ENCODE data around the gene G0S2. TPM values are rescaled to one million over a fixed set of nuclear protein-coding genes. Genes with fewer than 3 reads are reported as not detected.

G0S2 gene
- polyA plus RNA-seq, 1 donor (not counting 4 experiments of a cell fraction or from before 2014, with no cell fraction given), result 46.2 TPM

DNA sequence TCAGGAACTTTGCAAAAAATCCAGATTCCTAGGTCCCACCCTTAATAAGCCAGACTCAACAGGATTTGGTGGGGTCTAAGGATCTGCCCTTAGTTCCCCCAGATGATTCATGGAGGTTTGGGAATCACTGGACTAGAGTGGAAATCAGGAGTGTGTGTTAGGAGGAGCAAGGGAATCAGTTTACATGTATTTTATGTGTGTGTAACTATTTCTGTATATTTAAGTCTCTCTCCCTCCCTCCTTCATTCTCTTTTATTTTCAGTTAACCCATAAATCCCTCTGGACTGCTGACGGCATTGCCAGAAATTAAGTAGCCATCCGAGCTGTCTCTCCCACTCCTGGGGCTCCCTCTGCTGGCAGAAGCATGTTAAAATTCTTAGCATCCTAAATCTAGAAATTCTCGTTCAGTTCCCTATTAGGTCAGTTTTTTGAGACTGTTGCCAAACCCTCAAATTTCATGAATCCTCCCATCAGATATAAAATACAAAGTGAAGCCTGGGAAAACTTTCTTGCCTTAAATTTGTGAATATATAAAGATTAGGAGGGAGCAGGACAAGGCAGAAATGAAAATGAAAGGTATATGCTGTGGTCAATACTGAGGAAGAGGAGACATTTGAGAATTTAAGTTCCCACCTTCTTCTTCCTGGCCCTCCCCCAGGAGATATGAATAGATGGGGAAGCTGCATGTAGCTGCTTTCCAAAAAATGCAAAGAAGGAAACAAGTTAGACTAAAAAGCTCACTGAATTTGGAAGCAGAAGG, 17.7 kb downstream of the G0S2 start:
- Histone ChIP-seq H3K4me2 (ENCODE audit: control insufficient read depth, extremely low read depth, insufficient read depth, low read depth, low read length) (peak overlapping the region; percentile 58), H3K79me2 (ENCODE audit: control insufficient read depth, insufficient read depth, low read length) (no peaks in the 10 kb centered on the region), H3K27me3 (ENCODE audit: control insufficient read depth, extremely low read depth, insufficient read depth, low read length) (no peaks in the 10 kb centered on the region), H3K36me3 (ENCODE audit: control insufficient read depth in 2 of 2, extremely low read depth in 1 of 2, insufficient read depth in 2 of 2, low read length in 2 of 2) (no peaks in the 10 kb centered on the region), H2AFZ (ENCODE audit: control insufficient read depth, low read length) (no peak overlapping the region), H3K4me3 (ENCODE audit: control insufficient read depth in 2 of 3, extremely low read depth in 1 of 3, insufficient read depth in 2 of 3, low read depth in 1 of 3, low read length in 3 of 3) (no peak overlapping the region), H4K20me1 (ENCODE audit: control insufficient read depth, extremely low read depth, insufficient read depth, low read length) (no peaks in the 10 kb centered on the region), H3K4me1 (ENCODE audit: control insufficient read depth, extremely low read depth, insufficient read depth, low read length) (peaks cover 38% of the 10 kb centered on the region), H3K27ac (ENCODE audit: control insufficient read depth, insufficient read depth, low read length) (peak overlapping the region; percentile 53), H3K9me3 (ENCODE audit: control insufficient read depth, low read depth, low read length) (no peaks in the 10 kb centered on the region), H3K9me1 (ENCODE audit: control insufficient read depth, extremely low read depth, insufficient read depth, low read length) (no peaks in the 10 kb centered on the region), H3K9ac (ENCODE audit: control insufficient read depth, extremely low read depth, insufficient read depth, low read length) (peak overlapping the region; percentile 48)
- no peak for TF ChIP-seq EZH2 (IDR thresholded peaks at IDR 0.05; ENCODE audit: low read length)
- TF ChIP-seq, protein P1, sequence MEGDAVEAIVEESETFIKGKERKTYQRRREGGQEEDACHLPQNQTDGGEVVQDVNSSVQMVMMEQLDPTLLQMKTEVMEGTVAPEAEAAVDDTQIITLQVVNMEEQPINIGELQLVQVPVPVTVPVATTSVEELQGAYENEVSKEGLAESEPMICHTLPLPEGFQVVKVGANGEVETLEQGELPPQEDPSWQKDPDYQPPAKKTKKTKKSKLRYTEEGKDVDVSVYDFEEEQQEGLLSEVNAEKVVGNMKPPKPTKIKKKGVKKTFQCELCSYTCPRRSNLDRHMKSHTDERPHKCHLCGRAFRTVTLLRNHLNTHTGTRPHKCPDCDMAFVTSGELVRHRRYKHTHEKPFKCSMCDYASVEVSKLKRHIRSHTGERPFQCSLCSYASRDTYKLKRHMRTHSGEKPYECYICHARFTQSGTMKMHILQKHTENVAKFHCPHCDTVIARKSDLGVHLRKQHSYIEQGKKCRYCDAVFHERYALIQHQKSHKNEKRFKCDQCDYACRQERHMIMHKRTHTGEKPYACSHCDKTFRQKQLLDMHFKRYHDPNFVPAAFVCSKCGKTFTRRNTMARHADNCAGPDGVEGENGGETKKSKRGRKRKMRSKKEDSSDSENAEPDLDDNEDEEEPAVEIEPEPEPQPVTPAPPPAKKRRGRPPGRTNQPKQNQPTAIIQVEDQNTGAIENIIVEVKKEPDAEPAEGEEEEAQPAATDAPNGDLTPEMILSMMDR (optimal IDR thresholded peaks at IDR 0.05 in 1 of 3, IDR thresholded peaks at IDR 0.05 in 1 of 3, conservative IDR thresholded peaks at IDR 0.05 in 1 of 3; ENCODE audit: extremely low read depth in 1 of 3, insufficient read depth in 2 of 3, low read length in 3 of 3), result peak; percentile 73 to 80 (median 76)
- DNase-seq (ENCODE audit: low read depth, low spot score), result peak; percentile 32
- peak; percentile 86 for FAIRE-seq
- dilution Hi-C loops (cut with MboI; ENCODE audit: extremely low pct_ligation_motif_present, low sequenced_read_pairs), result no loop called here

DNA sequence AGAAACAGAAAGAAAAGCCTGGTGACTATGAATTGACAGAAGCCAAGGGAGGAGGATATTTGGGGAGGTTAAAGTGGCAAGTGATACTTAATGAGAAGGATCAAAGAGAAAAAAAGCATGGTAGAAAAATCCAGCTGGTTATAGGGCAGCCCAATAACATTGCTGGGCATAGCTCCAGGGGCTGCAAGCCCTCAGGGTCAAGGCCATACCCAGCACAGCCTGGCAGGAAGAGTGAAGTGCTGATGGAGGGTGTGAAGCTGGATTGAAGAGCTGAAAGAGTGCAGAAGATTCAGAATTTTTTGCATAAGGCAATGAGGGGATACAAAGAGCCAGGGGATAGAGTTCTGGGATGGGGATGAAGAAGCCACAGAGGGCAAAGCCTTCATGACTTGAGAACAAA, 21.5 kb downstream of the G0S2 start:
- FAIRE-seq (peak; percentile 48), DNase-seq (ENCODE audit: low read depth, low spot score) (no peak)
- Histone ChIP-seq H3K27ac (ENCODE audit: control insufficient read depth, insufficient read depth, low read length) (no peak overlapping the region), H3K9ac (ENCODE audit: control insufficient read depth, extremely low read depth, insufficient read depth, low read length) (no peak overlapping the region), H3K36me3 (ENCODE audit: control insufficient read depth in 2 of 2, extremely low read depth in 1 of 2, insufficient read depth in 2 of 2, low read length in 2 of 2) (no peaks in the 10 kb centered on the region), H3K4me3 (ENCODE audit: control insufficient read depth in 2 of 3, extremely low read depth in 1 of 3, insufficient read depth in 2 of 3, low read depth in 1 of 3, low read length in 3 of 3) (no peak overlapping the region), H3K4me1 (ENCODE audit: control insufficient read depth, extremely low read depth, insufficient read depth, low read length) (peaks cover 19% of the 10 kb centered on the region), H3K4me2 (ENCODE audit: control insufficient read depth, extremely low read depth, insufficient read depth, low read depth, low read length) (no peak overlapping the region), H3K9me3 (ENCODE audit: control insufficient read depth, low read depth, low read length) (no peaks in the 10 kb centered on the region), H4K20me1 (ENCODE audit: control insufficient read depth, extremely low read depth, insufficient read depth, low read length) (no peaks in the 10 kb centered on the region), H3K27me3 (ENCODE audit: control insufficient read depth, extremely low read depth, insufficient read depth, low read length) (no peaks in the 10 kb centered on the region), H3K9me1 (ENCODE audit: control insufficient read depth, extremely low read depth, insufficient read depth, low read length) (no peaks in the 10 kb centered on the region), H2AFZ (ENCODE audit: control insufficient read depth, low read length) (no peak overlapping the region), H3K79me2 (ENCODE audit: control insufficient read depth, insufficient read depth, low read length) (no peaks in the 10 kb centered on the region)
- dilution Hi-C loops (cut with MboI; ENCODE audit: extremely low pct_ligation_motif_present, low sequenced_read_pairs), result no loop called here
- no peak for TF ChIP-seq EZH2 (IDR thresholded peaks at IDR 0.05; ENCODE audit: low read length)
